T-helper 9 cell (primary cell): ENCODE data around the gene SDHB.

Experiments used
- DNase-seq: peaks from one replicate; pipeline ENCODE4 v3.0.0-alpha.2; 2020

SDHB gene

DNA sequence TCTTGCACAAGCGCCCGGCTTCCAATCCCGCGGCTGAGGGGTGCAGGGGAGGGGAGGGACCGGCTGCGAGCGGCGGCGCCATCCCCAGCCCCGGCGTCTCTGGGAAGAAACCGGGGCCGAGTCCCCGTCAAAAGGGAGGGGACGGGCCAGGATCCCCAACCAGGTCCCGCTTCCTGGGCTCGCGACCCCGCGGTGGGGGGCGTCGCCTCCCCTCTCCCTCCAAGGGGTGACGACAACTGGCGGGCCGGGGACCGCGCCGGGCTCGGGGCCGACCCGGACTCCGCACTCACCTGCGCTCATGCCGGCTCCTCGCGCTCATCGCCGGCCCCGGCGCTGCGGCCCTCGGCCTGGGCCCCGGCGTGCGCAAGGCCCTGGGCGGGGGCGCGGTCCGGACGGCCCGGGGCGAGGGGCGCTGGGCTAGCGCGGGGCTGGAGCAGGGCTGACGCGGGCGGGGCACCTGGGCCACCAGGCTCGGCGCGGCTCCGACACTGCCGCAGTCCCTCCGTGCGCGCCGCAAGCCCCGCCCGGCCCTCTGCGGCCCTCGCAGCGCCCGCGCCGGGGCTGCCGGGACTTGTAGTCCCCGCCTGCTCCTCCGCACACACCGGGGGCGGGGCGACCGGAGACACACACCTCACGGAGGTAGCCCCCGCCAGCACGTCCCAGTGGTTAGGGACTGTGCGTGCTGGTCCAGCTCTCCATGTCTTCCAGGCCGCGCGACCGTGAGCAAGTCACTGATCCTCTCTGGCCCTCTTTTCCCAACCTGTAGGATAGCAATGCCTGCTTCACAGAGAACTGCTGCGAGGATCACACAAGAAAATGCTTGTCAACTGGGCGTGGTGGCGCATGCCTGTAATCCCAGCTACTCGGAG lies 42.2 kb downstream of the SDHB start, which contains the start of gene ATP13A2:
ATP13A2 (minus strand) TSS at position 490 of the 869 bp plus-strand sequence; CDS start at position 300, 190 bp downstream.
- DNase-seq, result peak; percentile 75

- no peak for DNase-seq
These were observed 42.8 kb downstream of the SDHB start for GRCh38 chr1:17011092-17011438.

DNA sequence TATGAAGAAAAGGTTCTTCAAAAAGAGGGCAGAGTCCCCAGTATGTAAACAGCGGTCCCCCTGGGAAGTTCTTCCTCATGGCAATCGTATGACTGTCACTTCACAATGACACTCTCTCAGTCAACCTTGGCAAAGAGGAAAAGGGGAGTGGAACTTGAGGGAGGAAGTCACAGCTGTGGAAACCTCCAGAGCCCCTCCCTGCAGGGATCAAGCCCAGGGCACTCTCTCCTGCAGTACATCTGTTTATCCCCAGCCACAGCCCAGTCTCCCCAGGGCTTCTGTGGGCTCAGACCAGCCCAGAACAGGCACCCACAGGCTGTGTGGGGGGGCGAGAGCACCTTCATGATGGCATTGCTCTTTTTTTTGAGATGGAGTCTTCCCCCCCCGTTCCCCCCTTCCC lies 44.1 kb downstream of the SDHB start:
- DNase-seq, result no peak

GRCh38 chr1:17008208-17008855 lies 45.5 kb downstream of the SDHB start:
- no peak for DNase-seq

DNA sequence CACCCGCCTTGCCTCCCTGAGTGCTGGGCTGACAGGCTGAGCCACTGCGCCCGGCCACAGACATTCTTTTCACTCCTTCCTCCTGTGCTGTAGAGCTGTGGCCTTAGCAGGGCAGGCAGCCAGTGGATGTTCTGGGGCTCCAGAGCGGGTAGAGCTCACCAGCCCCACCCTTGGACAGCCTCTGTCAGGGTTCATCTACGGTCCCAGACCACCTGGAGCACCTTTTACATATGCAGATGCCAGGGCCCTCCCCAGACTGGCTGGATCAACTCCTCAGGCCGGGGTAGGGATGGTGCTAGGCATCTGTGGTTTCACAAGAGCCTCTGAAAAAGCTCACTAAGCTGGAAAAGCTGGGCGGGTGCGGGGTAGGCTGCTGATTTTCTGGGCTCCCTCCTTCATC lies 46.7 kb downstream of the SDHB start:
- DNase-seq, result no peak

DNA sequence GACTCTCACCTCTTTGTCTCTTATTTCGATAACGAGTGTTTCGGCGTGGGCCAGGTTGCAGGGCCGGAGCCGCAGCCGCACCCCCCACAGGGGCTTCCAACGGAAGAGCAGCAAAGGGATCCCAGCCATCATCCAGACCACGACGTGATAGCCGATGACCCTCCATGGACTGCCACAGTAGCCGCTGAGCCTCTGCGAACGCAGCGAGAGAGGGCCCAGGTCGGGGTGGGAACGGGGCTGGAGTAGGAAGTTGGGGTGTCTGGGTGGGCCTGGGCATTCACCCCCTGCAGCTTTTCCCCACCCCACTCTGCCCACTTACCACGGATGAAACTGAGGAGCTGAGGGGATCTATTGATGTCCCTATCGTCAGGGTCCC lies 48.5 kb downstream of the SDHB start:
- no peak for DNase-seq

DNA sequence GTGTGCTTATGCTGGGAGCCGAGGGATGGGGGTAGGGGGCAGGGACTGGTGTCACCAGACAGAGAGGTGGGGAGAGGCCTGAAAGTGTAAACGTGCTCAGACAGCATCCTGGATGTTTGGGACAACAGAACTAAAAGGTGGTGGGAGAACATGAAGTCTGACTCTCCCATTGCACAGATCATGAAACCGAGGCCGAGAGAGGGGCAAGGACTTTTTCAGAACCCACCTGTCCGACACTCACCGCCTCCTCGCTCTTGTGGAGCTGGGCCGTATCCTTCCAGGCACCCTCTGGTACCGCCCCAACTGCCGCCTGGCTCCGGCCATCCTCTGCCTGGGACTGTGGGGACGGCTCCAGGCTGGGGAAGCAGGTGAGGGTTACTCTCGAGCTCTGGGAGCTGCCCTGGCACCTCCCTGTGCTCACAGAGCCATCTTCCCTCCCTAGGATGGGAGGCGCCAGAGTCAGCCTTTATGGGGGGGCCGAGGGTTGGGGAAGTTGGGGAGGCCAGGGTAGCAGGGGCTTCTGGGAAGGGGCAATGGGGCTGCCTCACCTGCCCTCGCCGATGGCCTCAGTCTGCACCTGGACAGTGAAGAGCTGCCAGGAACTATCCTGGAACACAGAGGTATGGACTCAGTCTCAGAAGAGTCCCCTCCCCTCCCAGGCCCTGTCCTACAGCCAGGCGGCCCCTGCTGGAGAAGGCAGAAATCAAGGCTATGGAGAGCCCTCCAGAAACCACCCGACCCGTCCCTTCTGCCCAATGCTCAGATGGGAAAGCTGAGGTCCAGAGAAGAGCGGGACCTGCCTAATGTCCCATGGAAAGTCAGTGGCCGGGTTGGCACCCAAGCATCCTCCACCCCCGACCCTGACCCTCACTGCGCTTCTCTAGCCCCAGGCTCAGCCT lies 49.1 kb downstream of the SDHB start:
- DNase-seq, result no peak

GRCh38 chr1:17002524-17002902 lies 51.3 kb downstream of the SDHB start:
- no peak for DNase-seq

- DNase-seq, result no peak
These were observed 51.9 kb downstream of the SDHB start for GRCh38 chr1:17001760-17002523.

DNA sequence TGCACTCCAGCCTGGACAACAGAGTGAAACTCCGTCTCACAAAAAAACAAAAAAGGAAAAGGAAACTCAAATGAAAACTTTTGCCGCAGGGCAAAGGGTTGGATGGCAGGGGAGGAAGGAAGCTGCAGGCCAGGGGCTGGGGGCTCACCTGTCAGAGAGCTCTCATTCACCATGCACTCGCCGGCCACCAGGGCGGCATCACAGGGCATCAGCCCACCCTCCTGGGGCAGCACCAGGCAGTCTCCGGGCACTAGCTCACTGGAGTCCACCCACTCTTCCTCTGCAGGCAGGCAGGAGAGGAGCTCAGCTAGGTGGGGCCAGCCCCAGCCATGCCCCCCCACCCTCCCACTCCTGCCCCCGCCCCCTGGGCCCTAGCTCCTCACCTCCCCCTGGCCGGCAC lies 54.0 kb downstream of the SDHB start:
- no peak for DNase-seq

GRCh38 chr1:16998589-16998988 lies 55.2 kb downstream of the SDHB start:
- DNase-seq, result no peak

GRCh38 chr1:16996845-16997244 lies 57.0 kb downstream of the SDHB start:
- DNase-seq, result no peak

DNA sequence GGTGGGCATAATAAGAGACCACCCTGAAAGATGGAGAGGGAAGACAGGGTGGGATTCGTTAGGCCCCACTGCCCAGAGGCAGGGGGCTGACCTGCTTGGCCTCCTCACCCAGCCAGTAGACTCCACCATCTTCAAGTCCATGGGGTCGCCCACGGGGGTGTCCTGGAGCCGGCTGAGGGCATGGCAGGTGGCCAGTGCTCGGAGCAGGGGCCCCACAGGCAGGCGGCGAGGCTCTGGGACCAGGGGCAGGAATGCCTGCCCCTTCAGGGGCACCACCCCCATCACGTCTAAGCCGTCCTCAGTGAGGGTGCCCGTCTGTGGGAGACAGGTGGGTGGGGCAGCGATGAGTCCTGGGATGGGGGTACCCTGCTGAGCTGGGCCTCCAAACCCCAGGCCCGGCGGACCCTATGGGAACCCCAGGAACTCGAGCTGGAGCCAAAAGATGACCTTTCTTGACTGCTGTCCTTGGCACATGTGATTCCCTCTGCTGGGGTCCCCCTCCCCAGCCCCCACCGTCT lies 60.3 kb downstream of the SDHB start:
- no peak for DNase-seq

GRCh38 chr1:16992675-16993074 lies 61.2 kb downstream of the SDHB start:
- no peak for DNase-seq

DNA sequence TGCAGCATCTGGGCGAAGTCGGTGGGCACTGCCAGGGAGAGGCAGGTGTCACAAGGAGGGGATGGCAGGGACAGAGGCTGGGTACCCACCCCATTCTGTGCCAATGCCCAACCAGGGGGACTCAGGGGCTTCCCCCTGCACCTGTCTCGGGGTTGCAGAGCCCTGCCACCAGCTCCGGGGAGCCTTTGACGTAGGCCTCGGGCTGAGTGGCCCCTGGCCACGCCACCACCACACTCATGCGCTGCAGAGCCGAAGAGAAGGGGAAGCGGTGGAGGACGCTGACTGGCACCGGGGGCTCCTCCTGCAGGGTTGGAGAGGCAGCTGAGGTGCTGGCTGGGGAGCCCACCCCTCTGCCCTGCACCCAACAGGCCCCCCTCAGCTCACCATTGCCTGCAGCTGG lies 61.7 kb downstream of the SDHB start:
- DNase-seq, result no peak

DNA sequence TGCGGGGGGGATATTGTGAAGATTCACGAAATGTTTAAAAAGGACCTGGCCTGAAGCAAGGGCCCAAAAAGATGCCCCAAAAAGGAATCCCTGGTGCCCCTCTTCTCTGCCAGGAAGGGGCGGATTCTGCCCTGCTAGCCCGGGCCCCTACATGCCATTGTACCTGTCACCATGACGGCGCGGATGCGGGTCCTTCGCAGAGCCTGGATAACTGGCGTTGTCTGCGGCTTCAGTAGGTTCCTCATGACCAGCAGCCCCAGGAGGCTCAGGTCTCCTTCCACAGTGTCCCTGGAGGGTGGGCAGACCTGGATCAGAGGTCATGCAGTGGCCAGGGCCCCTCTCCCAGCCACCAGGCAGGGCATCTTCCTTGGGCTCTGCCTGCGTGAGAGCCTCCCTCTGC lies 62.3 kb downstream of the SDHB start:
- no peak for DNase-seq

DNA sequence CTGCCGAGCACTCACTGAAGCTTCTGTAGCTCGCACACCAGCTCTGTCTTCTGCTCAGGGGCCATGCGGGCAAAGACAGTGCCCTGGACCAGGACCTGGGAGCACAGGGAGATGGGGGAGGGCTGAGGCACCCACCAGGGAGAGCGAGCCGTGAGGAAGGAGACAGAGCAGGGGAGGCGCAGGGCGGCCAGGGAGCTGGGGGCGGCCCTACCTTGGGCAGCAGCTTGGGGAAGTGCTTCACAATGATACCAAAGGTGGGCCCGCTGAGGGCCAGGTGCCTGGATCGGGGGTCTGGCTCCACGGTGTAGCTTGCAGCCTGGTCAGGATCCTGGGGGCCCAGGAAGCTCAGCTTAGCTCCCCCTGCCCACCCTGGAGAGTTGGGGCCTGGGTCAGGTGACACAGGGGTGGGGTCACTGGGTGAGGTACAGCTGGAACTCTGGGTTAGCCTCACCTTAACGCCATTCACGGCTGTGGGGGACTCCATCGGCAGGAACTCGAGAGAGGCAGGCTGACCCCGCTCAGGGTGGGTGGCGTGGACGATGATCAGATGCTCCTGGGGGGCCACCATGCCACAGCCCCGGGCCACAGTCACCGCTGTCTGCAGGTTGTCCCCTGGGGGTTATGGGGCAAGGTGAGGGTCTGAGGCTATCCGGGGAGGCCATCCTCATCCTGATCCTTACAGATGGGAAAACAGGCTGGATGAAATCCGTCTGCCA lies 64.0 kb downstream of the SDHB start:
- no peak for DNase-seq

DNA sequence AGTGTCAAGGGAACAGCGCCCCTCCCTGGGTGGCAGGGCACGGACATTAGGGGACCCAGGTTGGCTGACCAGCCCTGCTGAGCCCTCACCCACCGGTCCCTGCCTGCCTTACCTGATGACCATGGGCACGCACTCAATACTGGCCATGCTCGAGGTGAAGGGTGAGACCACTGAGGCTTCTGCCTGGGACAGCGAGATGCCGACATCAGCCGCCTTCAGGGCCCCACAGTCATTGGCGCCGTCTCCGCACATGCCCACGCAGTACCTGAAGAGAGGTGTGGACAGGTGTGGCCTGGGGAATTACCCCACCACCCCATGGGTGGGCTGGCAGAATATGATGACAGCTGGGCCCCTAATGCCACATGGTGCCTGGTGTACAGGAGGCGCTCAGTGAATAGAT lies 65.6 kb downstream of the SDHB start:
- DNase-seq, result no peak

GRCh38 chr1:16986962-16987361 lies 66.9 kb downstream of the SDHB start:
- no peak for DNase-seq

- DNase-seq, result no peak
These were observed 67.3 kb downstream of the SDHB start for GRCh38 chr1:16986560-16986959.

- no peak for DNase-seq
These were observed 67.7 kb downstream of the SDHB start for GRCh38 chr1:16986113-16986512.

DNA sequence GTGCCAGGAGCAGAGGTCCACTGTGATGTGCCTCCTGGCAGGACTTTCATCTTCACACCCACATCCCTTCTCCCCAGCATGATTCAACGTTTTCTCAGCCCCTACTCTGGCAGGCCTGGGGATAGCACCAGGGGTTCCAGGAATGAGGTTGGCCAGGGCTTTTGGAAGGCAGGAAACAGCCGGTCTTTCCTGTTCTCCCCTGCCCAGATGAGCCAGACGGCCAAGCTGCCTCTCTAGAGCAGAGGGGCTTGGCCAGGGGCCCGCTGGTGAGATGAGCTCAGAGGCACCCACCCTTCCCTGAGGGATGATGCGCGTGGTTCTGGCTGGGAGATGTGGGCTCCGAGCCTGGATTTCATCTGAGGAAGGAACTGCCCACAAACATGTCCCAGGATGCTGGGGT lies 69.1 kb downstream of the SDHB start:
- DNase-seq, result no peak
